ENCODE data around the gene PRKG1. TPM values are rescaled to one million over a fixed set of nuclear protein-coding genes. Genes with fewer than 3 reads are reported as not detected.
A peak's percentile ranks its signal among the peaks of the same experiment; 100 is the strongest.

PRKG1 gene
- total and polyA plus RNA-seq, 2 donors from 2014 or later = 3.6 to 14.8 TPM

DNA sequence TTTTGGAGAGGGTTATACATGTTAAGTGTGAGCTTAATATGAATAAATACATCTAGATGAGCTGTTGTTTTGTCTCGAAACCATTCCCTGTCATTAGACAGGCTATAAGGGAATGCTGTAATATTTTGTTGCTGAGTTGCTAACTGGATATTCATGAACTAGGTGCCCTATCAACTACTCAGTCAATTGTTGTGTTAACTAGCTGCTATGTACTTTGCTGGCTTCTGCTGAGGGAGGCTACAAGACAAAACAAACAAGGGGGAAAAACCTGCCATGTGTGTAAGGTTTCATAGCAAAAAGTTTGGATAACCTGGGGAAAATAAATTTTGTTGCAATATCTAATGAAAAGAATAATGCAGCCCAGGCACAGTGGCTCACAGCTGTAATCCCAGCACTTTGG, 514.7 kb downstream of the PRKG1 start:
- intact Hi-C loops (cut with DNase I) = no loop called here
- TF ChIP-seq, protein P1, sequence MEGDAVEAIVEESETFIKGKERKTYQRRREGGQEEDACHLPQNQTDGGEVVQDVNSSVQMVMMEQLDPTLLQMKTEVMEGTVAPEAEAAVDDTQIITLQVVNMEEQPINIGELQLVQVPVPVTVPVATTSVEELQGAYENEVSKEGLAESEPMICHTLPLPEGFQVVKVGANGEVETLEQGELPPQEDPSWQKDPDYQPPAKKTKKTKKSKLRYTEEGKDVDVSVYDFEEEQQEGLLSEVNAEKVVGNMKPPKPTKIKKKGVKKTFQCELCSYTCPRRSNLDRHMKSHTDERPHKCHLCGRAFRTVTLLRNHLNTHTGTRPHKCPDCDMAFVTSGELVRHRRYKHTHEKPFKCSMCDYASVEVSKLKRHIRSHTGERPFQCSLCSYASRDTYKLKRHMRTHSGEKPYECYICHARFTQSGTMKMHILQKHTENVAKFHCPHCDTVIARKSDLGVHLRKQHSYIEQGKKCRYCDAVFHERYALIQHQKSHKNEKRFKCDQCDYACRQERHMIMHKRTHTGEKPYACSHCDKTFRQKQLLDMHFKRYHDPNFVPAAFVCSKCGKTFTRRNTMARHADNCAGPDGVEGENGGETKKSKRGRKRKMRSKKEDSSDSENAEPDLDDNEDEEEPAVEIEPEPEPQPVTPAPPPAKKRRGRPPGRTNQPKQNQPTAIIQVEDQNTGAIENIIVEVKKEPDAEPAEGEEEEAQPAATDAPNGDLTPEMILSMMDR (IDR thresholded peaks at IDR 0.05; ENCODE audit: borderline replicate concordance, extremely low read depth, insufficient read depth) = no peak
- FAIRE-seq = no peak
- Histone ChIP-seq H3K4me1 (ENCODE audit: control insufficient read depth in 2 of 3, insufficient read depth in 2 of 3, low read depth in 1 of 3, low read length in 3 of 3) (peaks cover 0 to 3% (median 0%) of the 10 kb centered on the region in 3 donors), H3K27me3 (ENCODE audit: control insufficient read depth, insufficient read depth, low read length) (no peaks in the 10 kb centered on the region), H3K9me3 (ENCODE audit: control insufficient read depth in 2 of 3, insufficient read depth in 1 of 3, low read length in 3 of 3) (no peaks in the 10 kb centered on the region), H3K4me3 (ENCODE audit: low read length in 3 of 3) (no peak overlapping the region), H3K27ac (ENCODE audit: low read depth in 2 of 2, low read length in 2 of 2) (no peak overlapping the region), H3K9ac (ENCODE audit: low read length in 3 of 3) (no peak overlapping the region), H3K36me3 (ENCODE audit: control insufficient read depth in 2 of 3, insufficient read depth in 3 of 3, low read length in 3 of 3) (no peaks in the 10 kb centered on the region)
- DNase-seq = no peak

DNA sequence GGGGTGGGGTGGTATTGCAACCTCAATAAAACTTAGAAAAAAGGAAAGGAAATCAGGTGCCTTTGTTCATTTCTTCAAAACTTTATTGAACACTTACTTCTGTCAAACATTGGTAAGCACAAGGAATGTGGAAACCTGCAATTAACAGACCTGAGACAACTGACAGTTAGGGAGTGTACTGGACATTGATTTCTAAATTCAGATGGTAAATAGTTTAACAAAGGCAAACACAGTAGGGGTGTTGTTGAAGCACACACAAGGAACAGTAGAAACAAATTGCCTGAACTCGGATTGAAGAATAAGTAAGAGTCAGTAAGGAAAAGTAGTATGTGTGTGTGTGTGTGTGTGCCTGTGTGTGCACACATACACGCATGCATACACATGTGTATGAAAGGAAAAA, 516.5 kb downstream of the PRKG1 start:
- Histone ChIP-seq H3K9ac (ENCODE audit: low read length in 3 of 3) (no peak overlapping the region), H3K9me3 (ENCODE audit: control insufficient read depth in 2 of 3, insufficient read depth in 1 of 3, low read length in 3 of 3) (no peaks in the 10 kb centered on the region), H3K27me3 (ENCODE audit: control insufficient read depth, insufficient read depth, low read length) (no peaks in the 10 kb centered on the region), H3K4me1 (ENCODE audit: control insufficient read depth in 2 of 3, insufficient read depth in 2 of 3, low read depth in 1 of 3, low read length in 3 of 3) (peaks cover 0 to 3% (median 0%) of the 10 kb centered on the region in 3 donors), H3K36me3 (ENCODE audit: control insufficient read depth in 2 of 3, insufficient read depth in 3 of 3, low read length in 3 of 3) (no peaks in the 10 kb centered on the region), H3K27ac (ENCODE audit: low read depth in 2 of 2, low read length in 2 of 2) (no peak overlapping the region), H3K4me3 (ENCODE audit: low read length in 3 of 3) (no peak overlapping the region)
- TF ChIP-seq, protein P1 (IDR thresholded peaks at IDR 0.05; ENCODE audit: borderline replicate concordance, extremely low read depth, insufficient read depth) = no peak
- no peak for DNase-seq
- FAIRE-seq = no peak
- intact Hi-C loops (cut with DNase I) = no loop called here

DNA sequence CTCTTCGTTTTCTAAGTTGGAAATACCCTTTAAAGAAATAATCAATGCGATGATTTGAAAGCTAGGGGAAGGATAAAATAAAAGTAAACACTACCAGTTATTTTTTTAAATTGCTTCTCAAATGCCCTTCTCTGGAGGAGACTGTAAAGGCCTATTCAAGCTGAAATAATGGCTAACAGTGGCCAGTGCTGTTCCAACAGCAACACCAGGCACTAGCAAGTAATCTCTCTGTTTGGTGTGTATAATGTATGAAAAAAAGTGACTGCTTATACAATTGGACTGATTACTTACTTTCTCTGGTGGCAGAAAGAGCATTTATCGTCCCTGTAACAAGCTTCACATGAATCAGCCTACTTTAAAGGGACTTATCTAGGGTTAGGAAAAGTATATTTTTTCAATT, 522.4 kb downstream of the PRKG1 start:
- FAIRE-seq (no peak), DNase-seq (no peak)
- Histone ChIP-seq H3K9ac (ENCODE audit: low read length in 3 of 3) (no peak overlapping the region), H3K4me1 (ENCODE audit: control insufficient read depth in 2 of 3, insufficient read depth in 2 of 3, low read depth in 1 of 3, low read length in 3 of 3) (no peaks in the 10 kb centered on the region), H3K27ac (ENCODE audit: low read depth in 2 of 2, low read length in 2 of 2) (no peak overlapping the region), H3K36me3 (ENCODE audit: control insufficient read depth in 2 of 3, insufficient read depth in 3 of 3, low read length in 3 of 3) (no peaks in the 10 kb centered on the region), H3K4me3 (ENCODE audit: low read length in 3 of 3) (no peak overlapping the region), H3K9me3 (ENCODE audit: control insufficient read depth in 2 of 3, insufficient read depth in 1 of 3, low read length in 3 of 3) (no peaks in the 10 kb centered on the region), H3K27me3 (ENCODE audit: control insufficient read depth, insufficient read depth, low read length) (no peaks in the 10 kb centered on the region)
- TF ChIP-seq, protein P1 (IDR thresholded peaks at IDR 0.05; ENCODE audit: borderline replicate concordance, extremely low read depth, insufficient read depth) = no peak
- intact Hi-C loops (cut with DNase I) = no loop called here

DNA sequence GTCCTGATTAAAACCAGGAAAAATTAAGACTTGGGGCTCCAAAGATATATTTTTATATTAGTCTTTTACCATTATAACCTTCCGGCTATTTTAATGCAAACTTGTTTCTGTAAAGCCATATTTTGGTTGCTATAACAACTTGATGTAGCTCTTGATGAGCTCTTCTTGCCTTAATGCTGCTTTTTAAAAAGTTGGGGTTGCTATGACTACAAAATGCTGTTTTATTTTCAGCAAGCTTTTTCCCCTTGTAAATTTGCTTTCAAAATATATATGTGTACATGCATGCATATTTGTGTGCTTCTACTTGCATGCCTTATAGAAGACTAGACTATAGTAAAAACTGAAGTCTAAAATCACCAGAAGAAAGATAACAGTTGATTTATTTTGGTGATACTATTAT, 525.4 kb downstream of the PRKG1 start:
- no peaks in the 10 kb centered on the region for H3K27me3 ChIP-seq (ENCODE audit: control insufficient read depth, insufficient read depth, low read length)
- H3K4me1 ChIP-seq (ENCODE audit: control insufficient read depth in 2 of 3, insufficient read depth in 2 of 3, low read depth in 1 of 3, low read length in 3 of 3) = no peaks in the 10 kb centered on the region
- H3K4me3 ChIP-seq (ENCODE audit: low read length in 3 of 3) = no peak overlapping the region
- H3K36me3 ChIP-seq (ENCODE audit: control insufficient read depth in 2 of 3, insufficient read depth in 3 of 3, low read length in 3 of 3) = no peaks in the 10 kb centered on the region
- intact Hi-C loops (cut with DNase I) = no loop called here
- H3K27ac ChIP-seq (ENCODE audit: low read depth in 2 of 2, low read length in 2 of 2) = no peak overlapping the region
- TF ChIP-seq, protein P1 (IDR thresholded peaks at IDR 0.05; ENCODE audit: borderline replicate concordance, extremely low read depth, insufficient read depth) = no peak
- peak in 1 of 5 donors; percentile 8 for DNase-seq
- no peaks in the 10 kb centered on the region for H3K9me3 ChIP-seq (ENCODE audit: control insufficient read depth in 2 of 3, insufficient read depth in 1 of 3, low read length in 3 of 3)
- no peak overlapping the region for H3K9ac ChIP-seq (ENCODE audit: low read length in 3 of 3)
- no peak for FAIRE-seq
